Peyer's patch (tissue), 4 donors: ENCODE measurements around the gene HCFC1.

ENCODE experiments used
- CTCF ChIP-seq, 6 experiments: fragments of 450-650 bp in 4 of 6; fragments of 200-600 bp in 2 of 6; sonication (generic) in 1 of 6; IDR thresholded peaks; one replicate each; pipeline ENCODE4 v1.5.1; 2017 to 2019; ENCODE audit warnings: antibody characterized with exemption in 6 of 6, mild to moderate bottlenecking in 3 of 6, moderate library complexity in 1 of 6
- POLR2A ChIP-seq, 2 donors: fragments of 450-650 bp; IDR thresholded peaks; one replicate each; pipeline ENCODE4 v1.5.1; 2017; ENCODE audit warnings: antibody characterized with exemption in 2 of 2, mild to moderate bottlenecking in 2 of 2, moderate library complexity in 2 of 2

- TF ChIP-seq CTCF (IDR thresholded peaks at IDR 0.05): no peak
- no peak for TF ChIP-seq POLR2A (IDR thresholded peaks at IDR 0.05)
Observed at GRCh38 chrX:153961292-153961691, 10.3 kb downstream of the HCFC1 start.
